NCI-H2196 (cell line): ENCODE results near the gene RNU1-2.
A peak's percentile ranks its signal among the peaks of the same experiment; 100 is the strongest.
"Not testable (repeated sequence)": the region's sequence is repeated elsewhere in the genome, so short reads cannot be mapped to it uniquely, and the experiment has no call there.

Source experiments
- DNase-seq: peaks from one replicate; lab custom pipeline; 2025; ENCODE audit not compliant: unreplicated experiment; lab: John Stamatoyannopoulos, UW

RNU1-2 gene

DNA sequence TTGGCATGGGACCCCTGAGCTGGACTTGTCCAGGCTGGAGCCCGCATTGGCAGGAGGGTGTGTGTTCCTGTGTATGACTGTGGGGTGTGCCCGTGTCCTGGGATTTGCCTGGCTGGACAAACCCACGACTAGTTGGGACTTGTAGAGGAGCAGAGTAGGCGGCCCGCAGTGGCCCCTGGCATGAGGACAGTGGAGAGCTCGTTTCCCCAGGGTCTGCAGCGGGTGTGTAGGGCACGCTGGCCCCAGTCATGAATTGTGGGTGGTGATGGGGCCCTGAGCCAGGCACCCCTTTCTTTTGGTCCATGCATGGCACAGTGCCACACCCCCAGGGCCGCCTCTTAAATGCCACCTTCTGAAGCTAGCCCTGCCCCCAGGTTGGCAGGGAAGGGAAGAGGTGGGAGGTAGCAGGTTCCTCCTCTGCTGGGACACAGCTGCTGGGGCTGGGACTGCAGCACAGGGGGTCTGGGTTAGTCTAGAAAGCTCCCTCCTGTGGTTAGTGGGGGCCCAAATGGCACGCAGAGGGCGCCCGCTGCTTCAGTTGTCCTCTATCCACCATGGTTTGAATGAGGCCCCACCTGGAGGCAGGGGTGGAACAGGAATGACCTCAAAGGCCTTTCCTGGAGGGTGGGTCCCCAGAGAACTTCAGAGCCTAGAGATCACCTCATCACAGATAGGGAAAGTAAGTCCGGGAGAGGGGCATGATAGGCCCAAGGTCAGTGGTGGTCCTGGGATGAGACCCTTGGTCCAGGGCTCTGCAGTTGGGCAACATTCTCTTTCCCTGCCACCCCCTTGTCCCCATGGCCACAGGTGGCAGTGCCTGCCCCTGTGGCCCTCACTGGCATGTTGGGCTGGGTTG lies 30.1 kb downstream of the RNU1-2 start:
- DNase-seq, result no peak

DNA sequence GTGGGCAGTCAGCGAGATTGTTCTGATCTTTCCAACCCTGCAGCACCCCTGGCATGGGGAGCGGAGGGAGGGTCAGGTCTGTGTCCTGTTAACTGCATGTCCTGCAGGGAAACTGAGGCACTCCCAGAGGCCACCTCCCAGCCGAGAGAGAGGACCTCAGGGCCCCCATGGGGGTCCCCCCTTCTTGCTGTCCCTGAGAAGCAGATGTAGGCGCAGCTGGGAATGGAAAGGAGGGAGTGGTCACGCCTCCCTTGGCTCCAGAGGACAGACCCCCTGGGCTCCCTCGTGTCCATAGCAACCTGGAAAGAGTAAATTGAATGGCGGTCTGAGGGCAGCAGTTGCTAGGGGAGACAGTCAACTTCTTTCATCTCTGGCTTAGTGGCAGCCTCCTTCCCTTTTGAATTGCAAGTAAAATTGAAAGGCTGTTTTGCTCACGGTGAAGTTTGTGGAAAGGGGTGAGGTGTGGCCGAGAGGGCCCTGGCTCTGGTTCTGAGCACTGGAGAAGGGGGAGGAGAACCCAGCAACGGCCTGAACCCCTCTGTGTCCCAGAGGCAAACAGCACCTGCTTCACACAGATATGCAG lies 30.8 kb downstream of the RNU1-2 start:
- DNase-seq, result peak; percentile 13

DNA sequence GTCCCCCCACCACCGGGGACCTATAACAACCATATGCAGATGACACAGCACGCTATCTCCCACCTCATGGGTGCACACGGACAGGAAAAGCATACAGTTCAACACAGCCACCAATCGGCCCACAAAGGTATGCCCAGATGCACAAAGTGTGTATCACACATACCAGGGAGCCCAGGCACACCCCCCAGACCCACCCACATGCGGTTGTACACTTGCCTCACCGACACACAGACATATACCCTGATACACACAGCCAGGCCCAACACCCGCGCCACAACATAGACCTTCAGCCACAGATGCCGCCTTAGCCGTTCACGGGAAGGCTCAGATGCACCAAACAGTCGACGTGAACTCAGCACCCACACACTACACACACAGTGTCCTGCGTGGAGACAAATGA lies 31.5 kb downstream of the RNU1-2 start:
- DNase-seq, result no peak

DNA sequence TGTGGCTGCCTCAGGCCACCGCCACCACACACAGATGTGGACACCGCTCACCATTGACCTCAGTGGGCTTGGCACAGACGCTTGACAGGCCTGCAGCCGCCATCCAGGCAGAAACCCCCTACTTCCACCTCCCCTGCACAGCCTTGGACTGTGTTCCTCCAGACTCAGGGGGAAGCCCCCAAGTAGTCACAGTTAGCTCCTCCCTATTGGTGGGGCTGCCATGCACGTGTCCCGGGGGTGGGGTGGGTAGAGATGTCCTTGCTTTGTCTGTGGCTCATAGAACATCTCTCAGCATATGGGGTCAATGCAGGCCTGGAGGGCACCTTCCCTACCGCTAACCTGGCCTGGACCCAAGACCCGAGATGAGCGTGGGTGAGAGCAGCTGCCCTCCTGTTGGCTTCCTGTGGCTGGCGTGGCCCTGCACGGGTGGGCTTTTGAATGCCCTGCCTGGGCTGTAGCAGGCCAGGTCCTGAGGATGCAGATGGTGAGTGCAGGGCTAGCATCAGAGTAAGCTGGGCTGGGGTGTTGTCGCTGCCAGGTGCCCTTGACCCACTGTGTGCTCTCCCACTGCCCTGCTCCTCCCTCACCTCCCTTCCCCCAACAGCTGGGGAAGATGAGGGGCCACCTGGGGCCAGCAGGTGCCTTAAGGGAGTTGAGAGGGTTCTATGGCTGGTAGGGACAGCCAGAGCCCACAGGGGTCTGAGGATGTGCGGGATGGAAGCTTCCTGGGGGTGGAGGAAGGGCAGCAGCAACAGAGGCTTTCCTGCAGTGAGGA lies 32.1 kb downstream of the RNU1-2 start:
- no peak for DNase-seq

DNA sequence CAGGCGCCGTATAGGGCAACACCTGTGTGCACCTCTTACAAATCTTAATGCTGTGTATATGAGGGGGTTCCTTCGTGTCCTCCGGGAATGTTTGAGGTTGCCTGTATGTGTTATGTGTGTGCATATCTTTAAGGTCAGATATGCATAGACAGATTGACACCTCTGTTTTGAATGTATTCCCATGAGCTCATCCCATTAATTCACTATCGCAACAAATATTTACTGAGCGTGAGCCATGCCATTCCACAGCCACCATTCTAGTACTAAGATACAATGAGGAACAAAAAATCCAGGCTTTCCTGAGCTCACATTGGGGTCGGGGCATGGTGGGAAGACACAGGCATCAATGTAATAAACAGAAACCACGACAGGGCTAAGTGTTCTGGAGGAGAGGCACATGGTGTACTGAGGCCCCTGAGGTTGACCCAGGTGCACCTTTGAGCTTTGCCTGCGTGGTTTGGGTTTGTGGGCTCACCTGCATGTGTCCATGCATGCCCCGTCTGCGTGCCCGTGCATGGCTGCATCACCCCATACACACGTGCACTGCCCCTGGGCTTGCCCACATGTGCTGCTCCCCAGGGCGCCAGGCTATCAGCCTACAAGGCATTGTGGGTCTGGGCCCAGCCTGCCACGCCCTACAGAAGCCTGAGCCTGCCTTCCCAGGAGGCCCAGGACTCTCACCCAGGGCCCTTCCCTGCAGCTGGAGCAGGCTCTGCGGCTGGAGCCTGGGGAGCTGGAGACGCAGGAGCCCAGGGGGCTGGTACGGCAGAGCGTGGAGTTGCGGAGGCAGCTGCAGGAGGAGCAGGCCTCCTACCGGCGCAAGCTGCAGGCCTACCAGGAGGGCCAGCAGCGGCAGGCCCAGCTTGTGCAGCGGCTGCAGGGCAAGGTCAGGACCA lies 33.6 kb downstream of the RNU1-2 start:
- not testable (repeated sequence) for DNase-seq

DNA sequence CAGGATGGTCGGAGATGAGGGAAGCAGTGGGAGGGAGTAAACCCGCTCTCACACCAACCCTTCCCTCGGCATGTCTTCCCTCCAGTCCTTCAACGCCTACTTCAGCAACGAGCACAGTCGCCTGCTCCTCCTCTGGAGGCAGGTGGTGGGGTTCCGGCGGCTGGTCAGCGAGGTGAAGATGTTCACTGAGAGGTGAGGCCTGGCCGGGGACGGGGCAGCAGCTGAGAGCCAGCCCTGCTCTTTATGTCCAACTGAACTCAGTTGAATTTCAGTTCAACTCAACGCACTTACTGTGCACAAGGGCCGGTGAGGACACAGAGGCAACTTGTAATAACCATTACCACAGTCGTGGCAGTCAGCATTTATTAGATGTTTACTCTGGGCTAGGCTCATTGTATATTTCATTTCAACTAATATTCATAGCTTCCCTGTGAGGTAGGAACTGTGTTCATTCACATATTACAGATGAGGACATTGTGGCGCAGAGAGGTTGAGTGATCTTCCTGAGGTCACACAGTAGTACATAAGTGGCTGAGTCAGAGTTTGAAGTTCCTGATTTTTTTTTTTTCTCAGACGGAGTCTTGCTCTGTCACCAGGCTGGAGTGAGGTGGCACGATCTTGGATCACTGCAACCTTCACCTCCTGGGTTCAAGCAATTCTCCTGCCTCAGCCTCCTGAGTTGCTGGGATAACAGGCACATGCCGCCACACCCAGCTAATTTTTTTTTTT lies 35.6 kb downstream of the RNU1-2 start:
- DNase-seq, result not testable (repeated sequence)

DNA sequence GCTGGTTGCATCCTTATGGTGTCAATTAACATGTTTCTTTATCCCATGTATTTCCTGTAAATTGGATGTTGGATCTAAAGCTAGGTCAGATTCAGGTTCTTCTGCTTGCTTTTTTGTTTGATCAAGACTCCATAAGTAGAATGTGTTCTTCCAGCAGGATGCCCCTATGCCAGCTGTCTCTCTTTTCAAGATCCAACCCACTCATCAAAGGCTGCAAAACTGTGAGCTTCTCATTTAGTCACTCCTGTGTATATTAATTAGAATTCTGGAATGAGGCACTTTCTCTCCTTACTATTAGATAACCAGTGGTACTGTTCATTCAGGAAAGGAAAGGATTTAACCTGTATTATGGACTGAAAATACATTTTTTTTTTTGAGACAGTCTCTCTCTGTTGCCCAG lies 38.2 kb downstream of the RNU1-2 start:
- not testable (repeated sequence) for DNase-seq

DNA sequence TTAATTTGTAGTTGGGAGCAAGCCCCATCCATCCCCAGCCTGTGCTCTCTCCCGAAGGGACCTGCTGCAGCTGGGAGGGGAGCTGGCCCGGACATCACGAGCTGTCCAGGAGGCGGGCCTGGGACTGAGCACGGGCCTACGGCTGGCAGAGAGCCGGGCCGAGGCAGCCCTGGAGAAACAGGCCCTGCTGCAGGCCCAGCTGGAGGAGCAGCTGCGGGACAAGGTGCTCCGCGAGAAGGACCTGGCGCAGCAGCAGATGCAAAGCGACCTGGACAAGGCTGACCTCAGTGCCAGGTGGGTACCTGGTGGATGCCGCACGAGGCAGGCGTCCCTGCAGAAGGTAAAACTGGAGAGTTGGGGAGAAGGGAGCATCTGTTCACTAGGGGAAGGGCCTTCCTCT lies 40.8 kb downstream of the RNU1-2 start:
- not testable (repeated sequence) for DNase-seq

DNA sequence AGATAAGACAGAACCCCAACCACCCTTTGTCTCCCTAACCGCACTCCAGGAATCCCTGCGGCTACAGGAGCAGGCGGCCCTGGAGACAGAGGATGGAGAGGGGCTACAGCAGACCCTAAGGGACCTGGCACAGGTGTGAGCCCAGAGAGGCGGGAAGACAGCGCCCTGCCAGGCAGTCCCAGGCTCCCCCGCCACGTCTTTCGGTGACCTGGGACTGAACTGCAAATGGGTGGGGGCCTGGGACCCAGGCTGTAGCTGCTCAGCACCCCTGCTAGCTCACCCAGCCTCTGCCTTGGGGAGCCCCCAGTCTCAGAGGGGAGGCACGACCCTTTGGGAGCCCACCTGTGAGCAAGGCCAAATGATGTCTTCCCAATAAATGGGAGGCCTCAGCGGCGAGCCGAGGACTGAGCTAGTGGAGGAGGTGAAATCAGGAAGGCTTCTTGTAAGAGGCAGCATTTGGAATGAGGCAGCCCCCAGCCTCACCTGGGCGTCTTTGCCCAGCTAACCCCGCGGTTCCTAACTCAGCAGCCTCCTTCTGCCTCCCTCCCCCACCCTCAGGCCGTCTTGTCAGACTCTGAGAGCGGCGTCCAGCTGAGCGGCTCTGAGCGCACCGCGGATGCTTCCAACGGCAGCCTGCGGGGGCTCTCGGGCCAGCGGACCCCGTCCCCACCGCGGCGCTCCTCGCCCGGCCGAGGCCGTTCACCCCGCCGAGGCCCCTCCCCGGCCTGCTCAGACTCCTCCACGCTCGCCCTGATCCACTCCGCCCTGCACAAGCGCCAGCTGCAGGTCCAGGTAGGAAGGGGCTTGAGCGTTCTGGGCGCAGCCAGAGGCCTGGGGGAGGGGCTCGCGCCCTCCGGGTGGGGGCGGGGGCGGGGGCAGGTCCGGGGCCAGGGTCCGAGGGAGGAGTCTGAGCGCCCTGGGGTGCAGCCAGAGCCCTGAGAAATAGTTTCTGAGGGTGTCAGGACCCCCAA lies 42.9 kb downstream of the RNU1-2 start:
- DNase-seq, result no peak

DNA sequence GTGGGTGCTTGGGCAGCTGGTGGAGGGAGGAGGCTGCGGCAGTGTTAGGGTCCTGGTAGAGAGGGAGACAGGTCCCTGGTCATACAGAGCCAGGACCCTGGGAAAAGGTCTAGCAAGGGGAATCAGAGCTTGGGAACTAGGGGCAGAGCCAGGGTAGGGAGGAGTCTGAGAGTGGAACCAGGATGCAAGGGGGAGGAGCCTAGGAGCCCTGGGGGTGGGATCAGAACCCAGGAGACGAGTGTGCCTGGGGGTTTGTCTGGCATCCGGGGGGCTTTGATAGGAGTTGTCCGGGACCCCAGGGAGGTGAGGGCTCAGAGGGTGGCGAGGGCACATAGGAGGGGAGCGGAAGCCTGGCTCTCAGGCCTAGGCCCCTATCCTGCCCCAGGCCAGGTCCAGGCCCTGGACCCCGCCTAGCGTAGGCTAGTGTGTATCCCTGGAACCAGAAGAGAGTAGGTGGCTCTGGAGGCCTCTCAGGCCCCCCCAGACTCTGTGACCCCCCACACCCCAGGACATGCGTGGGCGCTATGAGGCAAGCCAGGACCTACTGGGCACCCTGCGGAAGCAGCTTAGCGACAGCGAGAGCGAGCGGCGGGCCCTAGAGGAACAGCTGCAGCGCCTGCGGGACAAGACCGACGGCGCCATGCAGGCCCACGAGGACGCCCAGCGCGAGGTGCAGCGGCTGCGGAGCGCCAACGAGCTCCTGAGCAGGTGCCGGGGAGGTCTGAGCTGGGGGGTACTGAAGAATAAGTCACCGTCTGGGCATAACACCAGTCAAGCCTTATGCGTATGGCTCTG lies 43.8 kb downstream of the RNU1-2 start:
- not testable (repeated sequence) for DNase-seq

DNA sequence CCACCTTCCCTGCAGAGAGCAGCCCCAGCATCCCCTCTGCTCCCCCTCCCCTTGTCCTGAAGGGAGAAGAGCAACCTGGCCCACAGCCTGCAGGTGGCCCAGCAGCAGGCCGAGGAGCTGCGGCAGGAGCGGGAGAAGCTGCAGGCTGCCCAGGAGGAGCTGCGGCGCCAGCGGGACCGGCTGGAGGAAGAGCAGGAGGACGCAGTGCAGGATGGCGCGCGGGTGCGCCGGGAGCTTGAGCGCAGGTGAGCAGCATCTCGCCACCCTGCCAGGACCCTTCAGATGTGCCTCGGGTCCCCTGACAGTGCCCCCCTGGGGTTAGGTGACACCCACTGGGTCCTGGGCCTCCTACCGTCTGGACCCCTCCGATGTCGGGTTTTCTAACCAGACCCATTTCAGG lies 48.3 kb downstream of the RNU1-2 start:
- DNase-seq, result no peak

DNA sequence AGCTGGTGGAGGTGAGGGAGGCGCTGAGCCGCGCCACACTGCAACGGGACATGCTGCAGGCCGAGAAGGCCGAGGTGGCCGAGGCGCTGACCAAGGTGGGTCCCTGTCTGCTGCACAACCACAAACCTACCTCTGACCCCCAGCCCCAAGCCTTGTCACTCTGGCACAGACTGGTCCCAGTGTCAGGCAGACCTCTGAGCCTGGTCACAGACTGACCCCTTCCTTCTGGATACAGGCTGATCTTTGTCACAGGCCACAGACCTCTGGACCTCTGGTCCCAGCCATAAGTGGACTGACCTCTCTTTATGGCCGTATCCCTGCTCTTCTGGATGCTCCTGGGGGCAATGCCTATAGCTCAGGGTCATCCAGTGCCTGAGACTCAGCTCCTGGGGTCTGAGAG lies 49.7 kb downstream of the RNU1-2 start:
- DNase-seq, result not testable (repeated sequence)
